H1 (cell line): Measurements from ENCODE around the gene IFNK. TPM values are rescaled to one million over a fixed set of nuclear protein-coding genes. Genes with fewer than 3 reads are reported as not detected.

ENCODE experiments used
- BRCA1 ChIP-seq: IDR thresholded peaks from 2 replicates; pipeline ENCODE4 v1.6.1; 2012; ENCODE audit warnings: low read depth, low read length, improper control_type of control experiment
- CBX8 ChIP-seq: fragments of 300-800, 300-1000 bp; sonication (generic); IDR thresholded peaks from 2 replicates; pipeline ENCODE4 v1.7.1; 2016; ENCODE audit warnings: low read depth, low read length, borderline replicate concordance
- CREB1 ChIP-seq: IDR thresholded peaks from 2 replicates; pipeline ENCODE4 v1.6.1; 2012; ENCODE audit warnings: inconsistent platforms
- KDM4A ChIP-seq: IDR thresholded peaks from one replicate; pipeline ENCODE4 v1.7.1; 2012; ENCODE audit warnings: low read depth, mild to moderate bottlenecking, moderate library complexity, low read length, inconsistent platforms; ENCODE audit not compliant: severe bottlenecking
- PHF8 ChIP-seq: fragments of 200-600 bp; sonication (generic); conservative IDR thresholded peaks from 2 replicates; pipeline ENCODE4 v1.7.1; 2012; ENCODE audit warnings: low read depth, mild to moderate bottlenecking, inconsistent platforms, low read length, moderate library complexity
- ZNF274 ChIP-seq: IDR thresholded peaks from 2 replicates; pipeline ENCODE4 v1.7.0; 2012; ENCODE audit warnings: low read length, borderline replicate concordance; ENCODE audit errors: extremely low read depth
- polyA plus RNA-seq, 7 experiments: library from polyadenylated mRNA; depleted of rRNA in 3 of 7; stranded (reverse) in 5 of 7; unstranded in 2 of 7; fragments of >200 nt in 5 of 7; fragments of 200-250 nt in 2 of 7; gene quantifications; 1 replicate in 5 of 7; 2 replicates in 1 of 7; 4 replicates in 1 of 7; pipeline versions ENCODE4 v1.2.1 to v1.2.3, GENCODE V29; 2011 to 2013; ENCODE audit warnings: missing spikeins in 2 of 7, mixed read lengths in 2 of 7
- total RNA-seq: library from RNA; stranded (reverse); fragmentation: NEBNext Ultra II Directional; extraction: Animal tissue kit (Norgen Biotek cat#: 25700); gene quantifications from 2 replicates; pipeline ENCODE4 v1.2.1, GENCODE V29; 2021
- TF ChIP-seq, protein P1 (sequence below): IDR thresholded peaks from 2 replicates; pipeline ENCODE4 v1.6.1; 2012; ENCODE audit warnings: inconsistent platforms

IFNK gene
- total and polyA plus RNA-seq, 2 of the 8 experiments (the other 6 are each of a cell fraction or from before 2014, with no cell fraction given): not detected

DNA sequence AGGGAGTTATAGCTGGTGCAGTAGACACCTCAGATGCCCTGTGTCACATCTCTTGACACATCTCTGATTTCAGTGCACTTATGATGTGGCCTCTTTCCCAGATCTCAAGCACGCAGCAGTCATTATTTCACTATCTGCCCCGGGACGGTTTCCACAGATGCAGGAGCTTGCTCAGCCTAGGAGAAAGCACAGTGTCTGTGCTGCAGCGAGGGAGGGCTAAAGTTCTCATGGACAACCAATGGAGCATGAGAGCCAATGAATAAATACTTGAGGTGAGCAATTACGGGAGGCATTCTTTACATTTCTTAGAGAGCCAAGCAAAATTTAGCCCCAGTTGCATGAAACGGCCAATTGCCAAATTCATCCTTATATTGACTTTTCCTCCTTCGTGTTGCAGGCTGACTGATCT, 12.9 kb downstream of the IFNK start (continued):
- TF ChIP-seq CBX8: no peak
- no peak for TF ChIP-seq ZNF274
- no peak for TF ChIP-seq PHF8
- no peak for TF ChIP-seq CREB1
- TF ChIP-seq, protein P1, sequence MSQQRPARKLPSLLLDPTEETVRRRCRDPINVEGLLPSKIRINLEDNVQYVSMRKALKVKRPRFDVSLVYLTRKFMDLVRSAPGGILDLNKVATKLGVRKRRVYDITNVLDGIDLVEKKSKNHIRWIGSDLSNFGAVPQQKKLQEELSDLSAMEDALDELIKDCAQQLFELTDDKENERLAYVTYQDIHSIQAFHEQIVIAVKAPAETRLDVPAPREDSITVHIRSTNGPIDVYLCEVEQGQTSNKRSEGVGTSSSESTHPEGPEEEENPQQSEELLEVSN: no peak
- no peak for TF ChIP-seq KDM4A
- TF ChIP-seq BRCA1: no peak
